IMR-90 (cell line): Measurements from ENCODE around the gene SHROOM4. TPM values are rescaled to one million over a fixed set of nuclear protein-coding genes. Genes with fewer than 3 reads are reported as not detected.

Source experiments
- ATAC-seq: fragments of 200-7000 bp; cut with Tn5 transposase; 2 replicates; pipeline ENCODE4 v1.9.1; 2020; ENCODE audit warnings: low read depth, mild to moderate bottlenecking, moderate library complexity
- BruUV-seq: library from RNA; stranded (reverse); fragments of 400-500 nt; replicated peaks from 2 replicates; lab custom pipeline; 2021; lab: Mats Ljungman, UMichigan
- CTCF ChIA-PET: fragments of 300-600 bp; formaldehyde crosslinking; extraction: SDS; loops from one replicate; lab custom pipeline; 2021; ENCODE audit warnings: antibody characterized with exemption; lab: Yijun Ruan, JAX
- POLR2A ChIA-PET: fragments of 300-600 bp; sonication (Branson Sonifier 250); formaldehyde crosslinking; loops from one replicate; lab custom pipeline; 2022; ENCODE audit warnings: antibody characterized with exemption; ENCODE audit not compliant: unreplicated experiment; lab: Charles Lee
- DNase-seq: peaks from one replicate; pipeline ENCODE4 v3.0.0; 2013
- H2AFZ ChIP-seq: replicated peaks from 2 replicates; pipeline ENCODE3; 2013; ENCODE audit warnings: low read length, mild to moderate bottlenecking; ENCODE audit not compliant: poor library complexity
- H2AK5ac ChIP-seq: 2 replicates; pipeline ENCODE4 v1.6.1; 2013; ENCODE audit warnings: low read depth, low read length, inconsistent platforms
- H2AK9ac ChIP-seq: replicated peaks from 2 replicates; pipeline ENCODE3; 2013; ENCODE audit warnings: mild to moderate bottlenecking, low read depth, low read length, moderate library complexity; ENCODE audit not compliant: poor library complexity
- H2BK120ac ChIP-seq: 2 replicates; pipeline ENCODE4 v1.6.1; 2013; ENCODE audit warnings: low read depth, low read length, inconsistent platforms
- H2BK15ac ChIP-seq: 3 replicates; pipeline ENCODE4 v1.6.1; 2013; ENCODE audit warnings: low read depth, low read length, inconsistent platforms
- H2BK20ac ChIP-seq: 2 replicates; pipeline ENCODE4 v1.6.1; 2013; ENCODE audit warnings: low read depth, mild to moderate bottlenecking, inconsistent platforms, low read length, moderate library complexity
- H2BK5ac ChIP-seq: 2 replicates; pipeline ENCODE4 v1.6.1; 2013; ENCODE audit warnings: mild to moderate bottlenecking, low read depth, low read length, inconsistent platforms; ENCODE audit not compliant: poor library complexity, severe bottlenecking
- H3K14ac ChIP-seq: replicated peaks from 2 replicates; pipeline ENCODE4 v1.6.1; 2013; ENCODE audit warnings: low read depth, low read length, inconsistent platforms
- H3K18ac ChIP-seq: 2 replicates; pipeline ENCODE4 v1.6.1; 2013; ENCODE audit warnings: low read depth, low read length, control low read depth
- H3K23ac ChIP-seq: 2 replicates; pipeline ENCODE4 v1.6.1; 2013; ENCODE audit warnings: low read depth, low read length, inconsistent platforms
- H3K27ac ChIP-seq: 2 replicates; pipeline ENCODE4 v1.5.1; 2013; ENCODE audit warnings: mild to moderate bottlenecking, control low read depth, low read length; ENCODE audit not compliant: insufficient read depth
- H3K27me3 ChIP-seq: 2 replicates; pipeline ENCODE4 v1.6.1; 2013; ENCODE audit warnings: low read length; ENCODE audit not compliant: control insufficient read depth, insufficient read depth
- H3K36me3 ChIP-seq: 2 replicates; pipeline ENCODE4 v1.6.1; 2013; ENCODE audit warnings: low read length, mixed read lengths; ENCODE audit not compliant: control insufficient read depth, insufficient read depth
- H3K4ac ChIP-seq: 2 replicates; pipeline ENCODE4 v1.6.1; 2013; ENCODE audit warnings: low read depth, low read length, inconsistent platforms
- H3K4me1 ChIP-seq: 2 replicates; pipeline ENCODE4 v1.6.1; 2013; ENCODE audit warnings: low read length, mixed read lengths; ENCODE audit not compliant: control insufficient read depth, insufficient read depth
- H3K4me2 ChIP-seq: 2 replicates; pipeline ENCODE4 v1.6.1; 2013; ENCODE audit warnings: low read depth, mild to moderate bottlenecking, control low read depth, low read length, moderate library complexity
- H3K4me3 ChIP-seq: 2 replicates; pipeline ENCODE4 v1.5.1; 2013; ENCODE audit warnings: low read depth, mild to moderate bottlenecking, control low read depth, low read length, moderate library complexity; ENCODE audit not compliant: insufficient read depth
- H3K56ac ChIP-seq: 2 replicates; pipeline ENCODE4 v1.6.1; 2013; ENCODE audit warnings: low read length, inconsistent platforms; ENCODE audit not compliant: insufficient read depth; ENCODE audit errors: extremely low read depth
- H3K79me1 ChIP-seq, 2 experiments: 2 replicates each; pipeline ENCODE4 v1.6.1; 2013; ENCODE audit warnings: low read length in 2 of 2, inconsistent platforms in 1 of 2, low read depth in 1 of 2
- H3K9ac ChIP-seq: 2 replicates; pipeline ENCODE4 v1.6.1; 2013; ENCODE audit warnings: low read depth, low read length, control low read depth
- H3K9me1 ChIP-seq: 2 replicates; pipeline ENCODE4 v1.6.1; 2013; ENCODE audit warnings: low read length, inconsistent platforms; ENCODE audit not compliant: insufficient read depth
- H3K9me3 ChIP-seq: 2 replicates; pipeline ENCODE4 v1.6.1; 2013; ENCODE audit warnings: low read length; ENCODE audit not compliant: control insufficient read depth, insufficient read depth
- H4K20me1 ChIP-seq: 2 replicates; pipeline ENCODE4 v1.6.1; 2013; ENCODE audit warnings: low read length, inconsistent platforms; ENCODE audit not compliant: insufficient read depth
- H4K5ac ChIP-seq: 2 replicates; pipeline ENCODE4 v1.6.1; 2013; ENCODE audit warnings: mild to moderate bottlenecking, low read depth, low read length, control low read depth
- H4K8ac ChIP-seq, 2 experiments: 2 replicates each; pipeline ENCODE4 v1.6.1; 2013; ENCODE audit warnings: low read depth in 2 of 2, low read length in 2 of 2, control low read depth in 1 of 2, inconsistent platforms in 1 of 2
- H4K91ac ChIP-seq: 2 replicates; pipeline ENCODE4 v1.6.1; 2013; ENCODE audit warnings: low read depth, low read length, inconsistent platforms; ENCODE audit not compliant: insufficient read depth
- CEBPB ChIP-seq: IDR thresholded peaks from 2 replicates; pipeline ENCODE4 v1.6.1; 2012; ENCODE audit warnings: low read depth, low read length, improper control_type of control experiment
- MAFK ChIP-seq: IDR thresholded peaks from 2 replicates; pipeline ENCODE4 v1.6.1; 2012; ENCODE audit warnings: low read depth, low read length, improper control_type of control experiment
- MAZ ChIP-seq: IDR thresholded peaks from 2 replicates; pipeline ENCODE4 v1.6.1; 2012; ENCODE audit warnings: low read depth, mild to moderate bottlenecking, low read length, improper control_type of control experiment, moderate library complexity, borderline replicate concordance
- NFE2L2 ChIP-seq: fragments of 150-350 bp; IDR thresholded peaks from 2 replicates; pipeline ENCODE4 v1.6.1; 2016; ENCODE audit warnings: low read depth, mild to moderate bottlenecking, low read length
- RCOR1 ChIP-seq: IDR thresholded peaks from 2 replicates; pipeline ENCODE4 v1.6.1; 2012; ENCODE audit warnings: mild to moderate bottlenecking, low read length, improper control_type of control experiment; ENCODE audit not compliant: insufficient replicate concordance
- SMC3 ChIP-seq: fragments of 150-350 bp; IDR thresholded peaks from 2 replicates; pipeline ENCODE4 v1.6.1; 2016; ENCODE audit warnings: low read depth, mild to moderate bottlenecking, antibody characterized with exemption, low read length, moderate library complexity
- dilution Hi-C: fragments of 300-500 bp; cut with HindIII; formaldehyde crosslinking; loops from one replicate; pipeline ENCODE4 v1.14.3; 2018; ENCODE audit warnings: low sequenced_read_pairs; ENCODE audit not compliant: unreplicated experiment
- in situ Hi-C: fragments of 300-500 bp; cut with MboI; formaldehyde crosslinking; loops from 3 replicates; pipeline ENCODE4 v1.14.3; 2019; ENCODE audit warnings: low sequenced_read_pairs, inconsistent platforms, mixed read lengths
- intact Hi-C: fragments of 100-400 bp; cut with micrococcal nuclease; formaldehyde crosslinking; loops from 2 replicates; pipeline ENCODE4 v1.10.0; 2022
- polyA plus RNA-seq, 3 experiments: library from polyadenylated mRNA; depleted of rRNA; stranded (reverse); fragments of >200 nt; gene quantifications; 2 replicates each; pipeline ENCODE4 v1.2.3, GENCODE V29; 2012; ENCODE audit warnings: low replicate concordance in 1 of 3
- total RNA-seq: library from RNA; depleted of rRNA; stranded (reverse); fragments of >200 nt; gene quantifications from 2 replicates; pipeline ENCODE4 v1.2.3, GENCODE V29; 2012
- TF ChIP-seq, protein P1 (sequence below): fragments of 150-350 bp; IDR thresholded peaks from 2 replicates; pipeline ENCODE4 v1.6.1; 2017; ENCODE audit warnings: mild to moderate bottlenecking, antibody characterized with exemption, low read length, low read depth

The SHROOM4 gene
- total and polyA plus RNA-seq, 2 of the 4 experiments (the other 2 are of a cell fraction): 1.0 to 2.2 TPM

DNA sequence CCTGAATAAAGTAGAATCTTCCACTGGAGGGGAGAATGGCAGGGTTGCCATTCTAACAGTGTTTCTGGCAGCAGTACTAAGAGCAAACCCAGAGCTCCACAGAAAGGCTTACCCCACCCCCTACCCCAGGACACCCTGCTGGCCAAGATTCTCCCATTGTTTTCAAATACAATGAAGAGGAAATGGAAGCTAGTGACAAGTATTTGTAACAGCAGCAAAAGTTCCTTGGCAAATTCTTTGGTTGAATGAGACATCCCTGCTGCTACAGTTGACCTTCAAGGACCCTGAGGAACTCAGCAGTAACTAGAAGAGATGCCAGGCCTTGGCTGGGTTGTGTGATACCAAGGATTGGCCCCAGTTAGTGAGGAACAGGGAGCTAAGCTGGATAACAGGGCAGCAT lies 219.2 kb downstream of the SHROOM4 start:
- no peak overlapping the region for H2AK5ac ChIP-seq
- BruUV-seq: no TSS peak
- no peak overlapping the region for H2AK9ac ChIP-seq
- no peaks in the 10 kb centered on the region for H3K9me1 ChIP-seq
- no peak for TF ChIP-seq SMC3
- TF ChIP-seq, protein P1, sequence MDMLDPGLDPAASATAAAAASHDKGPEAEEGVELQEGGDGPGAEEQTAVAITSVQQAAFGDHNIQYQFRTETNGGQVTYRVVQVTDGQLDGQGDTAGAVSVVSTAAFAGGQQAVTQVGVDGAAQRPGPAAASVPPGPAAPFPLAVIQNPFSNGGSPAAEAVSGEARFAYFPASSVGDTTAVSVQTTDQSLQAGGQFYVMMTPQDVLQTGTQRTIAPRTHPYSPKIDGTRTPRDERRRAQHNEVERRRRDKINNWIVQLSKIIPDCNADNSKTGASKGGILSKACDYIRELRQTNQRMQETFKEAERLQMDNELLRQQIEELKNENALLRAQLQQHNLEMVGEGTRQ: no peak
- TF ChIP-seq RCOR1: no peak
- no peak for TF ChIP-seq CEBPB
- no peak for TF ChIP-seq MAZ
- no peak for TF ChIP-seq MAFK
- no peak for TF ChIP-seq NFE2L2
- no peak overlapping the region for H3K9ac ChIP-seq
- CTCF ChIA-PET: no interaction called here
- peaks cover 7% of the 10 kb centered on the region; the same call in 1 of the 2 replicates for H3K27me3 ChIP-seq
- no peak overlapping the region for H2BK20ac ChIP-seq
- no peak overlapping the region for H2BK120ac ChIP-seq
- H3K27ac ChIP-seq: no peak overlapping the region
- H4K91ac ChIP-seq: no peak overlapping the region
- intact Hi-C loops: no loop called here
- in situ Hi-C loops: loop anchor here (25.0 kb wide), 1 partner anchor 682 kb away; the partner anchor contains the start of gene CLCN5
- H3K23ac ChIP-seq: no peak overlapping the region
- ATAC-seq (no peak), DNase-seq (no peak)
- H3K56ac ChIP-seq: no peak overlapping the region
- no peak overlapping the region for H3K18ac ChIP-seq
- no peak overlapping the region for H3K4ac ChIP-seq
- no peaks in the 10 kb centered on the region for H3K79me1 ChIP-seq
- no peak overlapping the region for H3K14ac ChIP-seq
- H2BK5ac ChIP-seq: no peak overlapping the region
- H4K20me1 ChIP-seq: no peaks in the 10 kb centered on the region
- H3K4me2 ChIP-seq: no peak overlapping the region
- H4K5ac ChIP-seq: no peak overlapping the region
- dilution Hi-C loops: no loop called here
- no peak overlapping the region for H2BK15ac ChIP-seq
- no peaks in the 10 kb centered on the region for H3K36me3 ChIP-seq
- H4K8ac ChIP-seq: no peak overlapping the region
- POLR2A ChIA-PET: no interaction called here
- no peaks in the 10 kb centered on the region for H3K4me1 ChIP-seq
- H3K9me3 ChIP-seq: no peaks in the 10 kb centered on the region
- H2AFZ ChIP-seq: no peak overlapping the region
- no peak overlapping the region for H3K4me3 ChIP-seq
